Mucosa of rectum (tissue), 2 donors: Measurements from ENCODE around the gene RPS6KL1.

ENCODE experiments used
- H3K27ac ChIP-seq, 2 donors: one replicate each; pipeline ENCODE4 v1.7.0; 2013; ENCODE audit warnings: inconsistent platforms in 2 of 2, low read depth in 2 of 2, low read length in 2 of 2
- H3K27me3 ChIP-seq, 2 donors: one replicate each; pipeline ENCODE4 v1.7.0; 2013; ENCODE audit warnings: low read length in 2 of 2; ENCODE audit not compliant: control insufficient read depth in 2 of 2, insufficient read depth in 2 of 2
- H3K36me3 ChIP-seq, 2 donors: one replicate each; pipeline ENCODE4 v1.7.0; 2013; ENCODE audit warnings: low read length in 2 of 2; ENCODE audit not compliant: control insufficient read depth in 2 of 2, insufficient read depth in 2 of 2
- H3K4me1 ChIP-seq, 2 donors: one replicate each; pipeline ENCODE4 v1.7.0; 2013; ENCODE audit warnings: low read length in 2 of 2, mild to moderate bottlenecking in 1 of 2; ENCODE audit not compliant: control insufficient read depth in 2 of 2, insufficient read depth in 2 of 2
- H3K4me3 ChIP-seq, 2 donors: one replicate each; pipeline ENCODE4 v1.7.0; 2013; ENCODE audit warnings: low read length in 2 of 2
- H3K9ac ChIP-seq, 2 donors: one replicate each; pipeline ENCODE4 v1.7.0; 2013; ENCODE audit warnings: low read length in 2 of 2, low read depth in 1 of 2, mild to moderate bottlenecking in 1 of 2
- H3K9me3 ChIP-seq, 2 donors: one replicate each; pipeline ENCODE4 v1.7.0; 2013; ENCODE audit warnings: low read length in 2 of 2; ENCODE audit not compliant: control insufficient read depth in 2 of 2
- donor health status: healthy.
- donor health status: Normal muscosa, but diverticular disease.

Gene RPS6KL1

GRCh38 chr14:74860899-74861733 is 61.9 kb downstream of the RPS6KL1 start:
- Histone ChIP-seq H3K27me3 (no peaks in the 10 kb centered on the region), H3K27ac (no peak overlapping the region), H3K9ac (peak overlapping the region in 1 of 2 donors; percentile 19), H3K4me1 (no peaks in the 10 kb centered on the region), H3K36me3 (no peaks in the 10 kb centered on the region), H3K4me3 (no peak overlapping the region), H3K9me3 (no peaks in the 10 kb centered on the region)

GRCh38 chr14:74859757-74860552 is 63.1 kb downstream of the RPS6KL1 start:
- no peak overlapping the region for H3K4me3 ChIP-seq
- H3K27ac ChIP-seq = no peak overlapping the region
- peak overlapping the region in 1 of 2 donors; percentile 19 for H3K9ac ChIP-seq
- H3K4me1 ChIP-seq = no peaks in the 10 kb centered on the region
- no peaks in the 10 kb centered on the region for H3K36me3 ChIP-seq
- no peaks in the 10 kb centered on the region for H3K9me3 ChIP-seq
- H3K27me3 ChIP-seq = no peaks in the 10 kb centered on the region

- Histone ChIP-seq H3K36me3 (no peaks in the 10 kb centered on the region), H3K4me3 (no peak overlapping the region), H3K9me3 (no peaks in the 10 kb centered on the region), H3K9ac (no peak overlapping the region), H3K27me3 (no peaks in the 10 kb centered on the region), H3K4me1 (peaks cover 0 to 5% of the 10 kb centered on the region in 2 donors), H3K27ac (no peak overlapping the region)
These were observed 65.0 kb downstream of the RPS6KL1 start for GRCh38 chr14:74858022-74858421.

GRCh38 chr14:74856366-74856765 is 66.7 kb downstream of the RPS6KL1 start:
- Histone ChIP-seq H3K4me1 (peaks cover 0 to 5% of the 10 kb centered on the region in 2 donors), H3K9ac (no peak overlapping the region), H3K36me3 (no peaks in the 10 kb centered on the region), H3K27ac (no peak overlapping the region), H3K27me3 (no peaks in the 10 kb centered on the region), H3K4me3 (no peak overlapping the region), H3K9me3 (no peaks in the 10 kb centered on the region)

- Histone ChIP-seq H3K27ac (no peak overlapping the region), H3K9me3 (no peaks in the 10 kb centered on the region), H3K4me1 (peaks cover 0 to 5% of the 10 kb centered on the region in 2 donors), H3K9ac (no peak overlapping the region), H3K4me3 (no peak overlapping the region), H3K36me3 (no peaks in the 10 kb centered on the region), H3K27me3 (no peaks in the 10 kb centered on the region)
These were observed 67.1 kb downstream of the RPS6KL1 start for GRCh38 chr14:74855945-74856344.

DNA sequence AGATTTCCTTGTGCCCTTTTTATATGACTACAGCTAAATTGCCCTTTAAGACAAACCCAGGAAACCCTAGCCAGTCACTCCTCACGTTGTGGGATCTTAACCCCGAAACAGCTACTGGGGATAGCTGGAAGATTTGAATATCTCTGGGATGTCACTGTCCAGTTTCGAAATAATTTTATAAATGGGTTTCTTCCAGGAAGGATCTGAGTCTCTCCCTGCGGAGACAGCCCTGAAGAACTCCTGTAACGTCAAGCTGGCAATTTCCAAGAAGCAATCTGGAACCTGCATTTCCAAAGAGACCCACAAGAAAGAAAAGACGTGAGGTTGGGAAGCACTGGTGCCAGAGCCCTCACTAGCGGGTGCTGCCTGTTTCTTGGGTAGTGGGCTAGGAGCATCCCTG is 68.0 kb downstream of the RPS6KL1 start:
- Histone ChIP-seq H3K9ac (no peak overlapping the region), H3K27me3 (no peaks in the 10 kb centered on the region), H3K4me1 (peaks cover 0 to 5% of the 10 kb centered on the region in 2 donors), H3K4me3 (no peak overlapping the region), H3K27ac (no peak overlapping the region), H3K36me3 (no peaks in the 10 kb centered on the region), H3K9me3 (no peaks in the 10 kb centered on the region)
